GM19025 (cell line): ENCODE data around the gene SH3BGRL2.
"Not testable (repeated sequence)": the region's sequence is repeated elsewhere in the genome, so short reads cannot be mapped to it uniquely, and the experiment has no call there.

ENCODE experiments used
- ATAC-seq: cut with Tn5 transposase; IDR thresholded peaks from one replicate; pipeline ENCODE4 v1.9.1; 2021; ENCODE audit warnings: mild to moderate bottlenecking, low read depth, moderate library complexity; ENCODE audit not compliant: unreplicated experiment

Gene SH3BGRL2

GRCh38 chr6:79733388-79733787 lies 102.3 kb downstream of the SH3BGRL2 start:
- no peak for ATAC-seq

- no peak for ATAC-seq
These were observed 103.2 kb downstream of the SH3BGRL2 start for GRCh38 chr6:79734374-79734773.

- ATAC-seq: no peak
These were observed 104.1 kb downstream of the SH3BGRL2 start for GRCh38 chr6:79735183-79735582.

GRCh38 chr6:79737172-79737571 lies 106.0 kb downstream of the SH3BGRL2 start:
- ATAC-seq: no peak

GRCh38 chr6:79742030-79742429 lies 110.9 kb downstream of the SH3BGRL2 start:
- ATAC-seq: no peak

GRCh38 chr6:79745282-79745681 lies 114.2 kb downstream of the SH3BGRL2 start:
- ATAC-seq: not testable (repeated sequence)

GRCh38 chr6:79746325-79746724 lies 115.2 kb downstream of the SH3BGRL2 start:
- ATAC-seq: not testable (repeated sequence)

GRCh38 chr6:79750806-79751205 lies 119.7 kb downstream of the SH3BGRL2 start:
- ATAC-seq: no peak
